ENCODE measurements around the gene CDC14A.

- TF ChIP-seq CTCF (IDR thresholded peaks at IDR 0.05) (no peak), POLR2A (IDR thresholded peaks at IDR 0.05) (no peak)
These were observed 39.4 kb downstream of the CDC14A start for GRCh38 chr1:100391675-100392074.

Measured in uterus (tissue), 2 donors.